GM12872 (cell line): ENCODE data around the gene FGFBP1.

Experiments used
- CTCF ChIP-seq: IDR thresholded peaks from 3 replicates; pipeline ENCODE4 v1.5.1; 2011; ENCODE audit warnings: low read depth, mild to moderate bottlenecking, low read length, moderate library complexity; ENCODE audit not compliant: insufficient read depth

The FGFBP1 gene

GRCh38 chr4:15929540-15929939 is 9.0 kb downstream of the FGFBP1 start:
- no peak for TF ChIP-seq CTCF

- TF ChIP-seq CTCF, result no peak
These were observed 9.7 kb downstream of the FGFBP1 start for GRCh38 chr4:15928883-15929282.

DNA sequence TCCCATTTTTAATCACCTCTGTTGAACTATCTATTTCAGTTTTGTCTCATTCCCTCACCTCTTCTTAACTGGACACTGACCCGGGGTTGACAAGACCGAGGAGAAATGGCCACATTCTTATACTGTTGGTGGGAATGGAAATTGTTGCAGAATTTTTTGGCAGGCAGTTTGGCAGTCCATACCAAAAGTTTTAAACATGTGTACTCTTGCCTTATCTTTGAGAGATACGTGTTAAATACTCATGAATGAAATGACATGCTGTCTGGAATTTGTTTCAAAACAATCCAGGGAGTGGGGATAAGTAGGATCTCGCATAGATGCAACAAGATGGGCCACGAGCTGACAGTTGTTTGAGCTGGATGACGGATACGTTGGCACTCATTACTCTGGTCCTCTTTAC is 12.1 kb downstream of the FGFBP1 start:
- TF ChIP-seq CTCF, result no peak

DNA sequence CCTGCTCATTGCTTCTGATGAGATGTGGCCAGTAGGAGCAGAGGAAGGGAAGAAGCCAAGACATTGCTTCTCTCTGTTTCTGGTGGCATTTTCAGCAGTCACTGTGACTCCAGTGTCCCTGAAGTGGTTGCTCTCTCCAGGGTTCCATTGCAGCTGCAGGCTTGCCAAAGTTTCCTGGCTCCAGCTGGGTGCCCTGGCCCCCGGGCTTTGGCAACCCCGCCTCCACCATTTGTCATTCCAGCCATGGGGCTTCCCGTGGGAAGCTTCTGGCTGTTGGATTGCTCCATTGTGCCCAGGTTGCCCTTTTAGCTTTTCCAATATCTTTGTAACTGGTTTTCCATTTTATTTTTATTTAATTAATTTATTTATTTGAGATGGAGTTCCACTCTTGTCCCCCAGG is 12.7 kb downstream of the FGFBP1 start:
- no peak for TF ChIP-seq CTCF

DNA sequence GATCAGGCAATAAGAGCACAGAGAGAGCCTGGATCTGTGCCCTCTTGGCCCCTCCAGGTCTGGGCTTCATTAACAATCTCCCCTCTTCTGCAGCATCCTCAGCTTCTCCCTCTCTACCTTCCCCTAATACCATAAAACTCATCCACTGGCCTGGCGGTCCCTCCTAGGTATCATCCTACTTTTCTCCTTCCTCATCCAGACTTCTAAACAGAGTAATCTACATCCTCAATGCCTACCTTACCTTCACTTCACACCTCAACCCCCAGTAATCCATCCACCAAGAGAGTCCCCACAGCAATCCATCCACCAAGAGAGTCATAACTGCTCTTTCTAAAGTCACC is 17.0 kb downstream of the FGFBP1 start:
- no peak for TF ChIP-seq CTCF

DNA sequence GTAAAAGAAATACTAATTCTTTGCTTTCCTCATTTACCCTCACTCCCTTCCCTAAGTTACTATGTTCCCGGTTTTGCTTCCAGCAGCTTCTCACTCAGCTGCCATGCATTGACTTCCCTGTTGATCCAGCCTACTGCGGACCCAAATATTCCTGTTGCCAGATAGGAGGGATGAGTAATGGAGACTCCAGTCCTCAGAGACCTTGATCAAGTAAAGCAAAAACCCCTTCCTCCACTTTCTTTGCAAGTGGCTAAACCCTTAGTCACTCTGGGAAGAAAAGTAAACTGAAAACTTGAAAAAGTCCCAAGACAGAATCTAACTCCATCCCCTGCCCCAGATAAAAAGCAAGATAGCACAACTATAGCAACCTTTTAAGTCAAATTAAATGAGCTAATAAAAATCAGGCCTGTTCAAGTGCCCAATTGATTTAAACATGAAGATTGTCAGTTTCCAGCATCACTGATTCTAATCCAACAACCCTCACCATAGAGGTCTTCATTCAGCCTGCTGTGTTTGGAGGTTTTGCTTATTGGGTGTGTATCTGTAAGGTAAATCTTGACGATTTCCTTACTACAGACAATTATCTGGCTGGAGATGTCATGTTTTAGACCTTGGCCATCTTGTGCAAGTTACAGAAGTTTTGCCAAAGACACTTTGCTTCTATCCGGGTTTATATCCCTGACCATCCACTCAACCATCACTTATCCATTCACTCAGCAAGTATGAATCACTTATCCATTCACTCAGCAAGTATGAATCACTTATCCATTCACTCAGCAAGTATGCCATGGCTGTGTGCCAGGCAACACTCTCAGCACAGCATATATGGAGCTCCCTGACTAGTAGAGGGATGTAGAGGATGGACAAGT is 17.6 kb downstream of the FGFBP1 start:
- no peak for TF ChIP-seq CTCF

DNA sequence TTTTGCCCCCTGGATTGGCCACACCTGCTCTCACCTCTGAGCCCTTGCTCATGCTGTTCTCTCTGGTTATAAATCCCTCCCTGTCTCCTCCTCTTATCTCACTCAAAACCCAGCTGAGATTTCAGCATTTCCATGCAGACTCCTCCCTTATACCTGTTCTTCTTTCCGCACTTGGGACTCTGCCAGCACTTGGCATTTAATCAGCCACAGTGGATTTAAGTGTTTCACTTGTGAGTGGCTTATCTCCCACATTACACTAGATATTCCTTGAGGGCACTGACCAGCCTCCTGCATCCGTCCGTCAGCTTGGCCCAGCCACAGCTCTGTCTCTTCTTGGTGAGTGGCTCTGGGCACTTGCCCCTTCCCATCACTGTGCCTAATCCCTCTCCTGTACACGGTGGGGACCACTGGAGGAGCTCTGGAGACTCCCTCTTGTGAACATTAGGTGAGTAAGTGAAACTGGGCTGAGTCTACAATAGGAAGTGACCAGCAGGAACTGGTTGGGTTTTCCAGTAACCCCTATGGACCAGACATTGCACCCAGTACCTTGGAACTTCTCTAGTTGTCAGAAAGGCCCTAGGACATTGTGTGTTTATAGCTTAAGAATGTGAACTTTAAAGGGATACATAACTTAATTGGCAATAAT is 19.9 kb downstream of the FGFBP1 start:
- TF ChIP-seq CTCF, result no peak
